HepG2 (cell line): ENCODE measurements around the gene REEP6. TPM values are rescaled to one million over a fixed set of nuclear protein-coding genes. Genes with fewer than 3 reads are reported as not detected.

Experiments used
- ATAC-seq: fragments of 200-7000 bp; cut with Tn5 transposase; 3 replicates; pipeline ENCODE4 v1.9.1; 2020; ENCODE audit warnings: mild to moderate bottlenecking, moderate library complexity
- BruUV-seq: library from RNA; stranded (reverse); fragments of 400-500 nt; replicated peaks from 2 replicates; lab custom pipeline; 2021; lab: Mats Ljungman, UMichigan
- CTCF ChIA-PET: fragments of 300-600 bp; formaldehyde crosslinking; extraction: SDS; loops from one replicate; lab custom pipeline; 2021; ENCODE audit warnings: low total read pairs, inconsistent platforms, low intra/inter-chr PET ratio; lab: Yijun Ruan, JAX
- POLR2A ChIA-PET: fragments of 350-600 bp; sonication (Branson Sonifier 250); formaldehyde crosslinking; loops from one replicate; lab custom pipeline; 2020; ENCODE audit warnings: antibody characterized with exemption, inconsistent platforms; lab: Yijun Ruan, JAX
- DNase-seq: peaks from one replicate; pipeline ENCODE4 v3.0.0-alpha.2; 2015; ENCODE audit warnings: low spot score
- FAIRE-seq: peaks from 3 replicates; lab custom pipeline; 2011; peaks lifted over from hg19 to GRCh38; lab: Jason Lieb, UNC
- H2AFZ ChIP-seq: one replicate; pipeline ENCODE4 v1.6.1; 2011; ENCODE audit warnings: low read length, inconsistent platforms
- H3K27ac ChIP-seq: fragments of 300-600 bp; 3 replicates; pipeline ENCODE4 v1.8.0; 2011; ENCODE audit warnings: mixed run types, mild to moderate bottlenecking, mixed read lengths, low read length, inconsistent platforms; ENCODE audit not compliant: insufficient read depth; ENCODE audit errors: extremely low read length
- H3K27me3 ChIP-seq, 2 experiments: fragments of 200-600 bp in 1 of 2; 2 replicates in 1 of 2; 3 replicates in 1 of 2; pipeline versions ENCODE4 v1.6.0 to v1.8.0; 2011; ENCODE audit warnings: low read length in 2 of 2, mild to moderate bottlenecking in 2 of 2, moderate library complexity in 2 of 2, inconsistent platforms in 1 of 2; ENCODE audit not compliant: insufficient read depth in 2 of 2, control insufficient read depth in 1 of 2
- H3K36me3 ChIP-seq, 2 experiments: fragments of 200-600 bp in 1 of 2; replicated peaks in 1 of 2; 2 replicates in 1 of 2; 3 replicates in 1 of 2; pipeline versions ENCODE4 v1.5.1 to v1.8.0; 2011; ENCODE audit warnings: low read length in 2 of 2, inconsistent platforms in 1 of 2; ENCODE audit not compliant: insufficient read depth in 2 of 2, control insufficient read depth in 1 of 2
- H3K4me1 ChIP-seq: 2 replicates; pipeline ENCODE4 v1.5.1; 2012; ENCODE audit warnings: low read length, inconsistent platforms; ENCODE audit not compliant: insufficient read depth
- H3K4me2 ChIP-seq: 2 replicates; pipeline ENCODE4 v1.6.0; 2011; ENCODE audit warnings: low read depth, low read length, inconsistent platforms
- H3K4me3 ChIP-seq, 3 experiments: fragments of 200-600 bp in 1 of 3; sonication (generic), shearing (Covaris generic) in 1 of 3; replicated peaks in 1 of 3; 2 replicates each; pipeline ENCODE4 v1.5.1; 2011 to 2016; ENCODE audit warnings: low read length in 3 of 3, inconsistent platforms in 2 of 3, low read depth in 2 of 3, mild to moderate bottlenecking in 2 of 3, control low read depth in 1 of 3, mixed read lengths in 1 of 3; ENCODE audit not compliant: insufficient read depth in 1 of 3
- H3K79me2 ChIP-seq: one replicate; pipeline ENCODE4 v1.6.1; 2011; ENCODE audit warnings: low read length, inconsistent platforms; ENCODE audit not compliant: insufficient read depth
- H3K9ac ChIP-seq: 2 replicates; pipeline ENCODE4 v1.6.0; 2011; ENCODE audit warnings: mild to moderate bottlenecking, low read depth, low read length, inconsistent platforms; ENCODE audit not compliant: insufficient read depth
- H3K9me3 ChIP-seq: 2 replicates; pipeline ENCODE4 v1.5.1; 2012; ENCODE audit warnings: mild to moderate bottlenecking, low read length
- H4K20me1 ChIP-seq: 2 replicates; pipeline ENCODE4 v1.6.0; 2011; ENCODE audit warnings: inconsistent platforms, mild to moderate bottlenecking, low read length, moderate library complexity; ENCODE audit not compliant: insufficient read depth
- AGO1 ChIP-seq: fragments of 200-400 bp; formaldehyde crosslinking; IDR thresholded peaks from 2 replicates; pipeline ENCODE4 v1.6.1; 2017; ENCODE audit warnings: mild to moderate bottlenecking, low read depth, low read length, moderate library complexity; ENCODE audit not compliant: poor library complexity, severe bottlenecking
- SRY ChIP-seq: sonication (generic); formaldehyde crosslinking; IDR thresholded peaks from 2 replicates; pipeline ENCODE4 v1.8.0; 2022; ENCODE audit warnings: mild to moderate bottlenecking, missing genetic modification reagents
- TGIF2 ChIP-seq: IDR thresholded peaks from 2 replicates; pipeline ENCODE4 v1.6.1; 2016; ENCODE audit warnings: control low read depth, missing compliant biosample characterization
- ZFP1 ChIP-seq: IDR thresholded peaks from 2 replicates; pipeline ENCODE4 v1.6.1; 2016
- WGBS: methylation state at CpG from one replicate; pipeline ENCODE4 v1.1.6; 2017; ENCODE audit warnings: low lambda C conversion rate; 5-methylcytosine and 5-hydroxymethylcytosine counted together
- in situ Hi-C: cut with HindIII; loops from 2 replicates; pipeline ENCODE4 v1.10.0; 2017; ENCODE audit warnings: low pct_unique_long_range_greater_than_20kb; ENCODE audit not compliant: extremely low pct_ligation_motif_present
- intact Hi-C: fragments of 100-400 bp; cut with micrococcal nuclease; formaldehyde crosslinking; loops from one replicate; pipeline ENCODE4 v1.10.0; 2022; ENCODE audit not compliant: unreplicated experiment
- polyA plus RNA-seq, 8 experiments: library from polyadenylated mRNA; depleted of rRNA in 3 of 8; stranded (reverse) in 7 of 8; unstranded in 1 of 8; fragments of >200 nt; fragmentation: Illumina TruSeq in 4 of 8; extraction: Trizol in 4 of 8; gene quantifications; 2 replicates each; pipeline versions ENCODE4 v1.2.1 to v1.2.3, GENCODE V29; 2011 to 2016; ENCODE audit warnings: low read depth in 4 of 8, missing spikeins in 1 of 8, mixed read lengths in 1 of 8; ENCODE audit not compliant: insufficient read depth in 1 of 8
- total RNA-seq, 5 experiments: library from RNA; depleted of rRNA; stranded (reverse); fragments of >200 nt; fragmentation: Illumina TruSeq; extraction: Trizol; gene quantifications; 2 replicates each; pipeline ENCODE4 v1.2.3, GENCODE V29; 2016; ENCODE audit warnings: low read depth in 1 of 5
- TF ChIP-seq, protein P1 (sequence below): sonication (generic); formaldehyde crosslinking; IDR thresholded peaks from 2 replicates; pipeline ENCODE4 v1.4.0; 2020; ENCODE audit warnings: missing genetic modification reagents
- TF ChIP-seq, protein P2 (sequence below): sonication (generic); formaldehyde crosslinking; IDR thresholded peaks from 2 replicates; pipeline ENCODE4 v1.5.1; 2020; ENCODE audit warnings: mild to moderate bottlenecking, missing genetic modification reagents, moderate library complexity

REEP6 gene
- total and polyA plus RNA-seq, 2 of the 13 experiments (the other 11 are each of a cell fraction or from before 2014, with no cell fraction given): 10.0 to 28.8 TPM

DNA sequence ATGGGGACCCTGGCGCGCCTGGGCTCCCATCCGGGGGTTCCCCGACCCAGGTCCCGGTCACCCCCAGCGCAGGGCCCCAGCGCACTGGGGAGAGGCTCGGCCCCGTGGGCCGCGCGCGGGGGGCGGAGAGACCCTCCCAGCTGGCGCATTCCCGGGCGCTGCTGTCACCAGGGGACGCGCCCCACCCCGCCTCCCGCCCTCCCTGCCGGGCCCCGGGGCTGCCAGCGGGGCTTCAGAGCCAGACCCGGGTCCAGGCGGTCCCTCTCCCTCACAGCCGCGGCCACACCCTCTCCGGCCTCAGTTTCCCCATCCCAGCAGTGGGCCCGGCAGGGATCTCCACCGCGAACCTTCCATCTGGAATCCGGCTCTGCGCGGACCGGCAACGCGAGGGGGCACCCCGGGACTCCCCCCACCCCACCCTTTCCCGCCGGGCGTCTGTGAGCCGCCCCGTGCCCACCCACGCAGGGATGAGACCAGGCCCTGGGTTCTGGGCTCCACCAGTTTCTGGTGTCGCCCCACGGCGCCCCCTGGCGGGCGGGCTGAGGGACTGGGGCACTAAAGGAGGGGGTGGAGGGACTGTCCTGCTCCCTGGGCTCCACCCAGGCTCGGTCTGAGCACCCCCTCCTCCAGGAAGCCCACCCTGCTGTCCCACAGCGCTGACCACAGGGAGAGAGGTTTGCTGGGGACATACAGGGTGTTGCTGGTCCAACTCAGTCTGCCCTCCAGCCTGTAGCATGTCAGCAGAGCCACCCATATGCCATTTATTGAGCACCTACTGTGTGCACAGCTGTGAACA is 22.7 kb downstream of the REEP6 start (continued):
- TF ChIP-seq, protein P1, sequence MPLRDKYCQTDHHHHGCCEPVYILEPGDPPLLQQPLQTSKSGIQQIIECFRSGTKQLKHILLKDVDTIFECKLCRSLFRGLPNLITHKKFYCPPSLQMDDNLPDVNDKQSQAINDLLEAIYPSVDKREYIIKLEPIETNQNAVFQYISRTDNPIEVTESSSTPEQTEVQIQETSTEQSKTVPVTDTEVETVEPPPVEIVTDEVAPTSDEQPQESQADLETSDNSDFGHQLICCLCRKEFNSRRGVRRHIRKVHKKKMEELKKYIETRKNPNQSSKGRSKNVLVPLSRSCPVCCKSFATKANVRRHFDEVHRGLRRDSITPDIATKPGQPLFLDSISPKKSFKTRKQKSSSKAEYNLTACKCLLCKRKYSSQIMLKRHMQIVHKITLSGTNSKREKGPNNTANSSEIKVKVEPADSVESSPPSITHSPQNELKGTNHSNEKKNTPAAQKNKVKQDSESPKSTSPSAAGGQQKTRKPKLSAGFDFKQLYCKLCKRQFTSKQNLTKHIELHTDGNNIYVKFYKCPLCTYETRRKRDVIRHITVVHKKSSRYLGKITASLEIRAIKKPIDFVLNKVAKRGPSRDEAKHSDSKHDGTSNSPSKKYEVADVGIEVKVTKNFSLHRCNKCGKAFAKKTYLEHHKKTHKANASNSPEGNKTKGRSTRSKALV (CRISPR knock-in tag): no peak
- TF ChIP-seq TGIF2 (CRISPR knock-in tag) (no peak), SRY (CRISPR knock-in tag) (no peak)
- TF ChIP-seq, protein P2, sequence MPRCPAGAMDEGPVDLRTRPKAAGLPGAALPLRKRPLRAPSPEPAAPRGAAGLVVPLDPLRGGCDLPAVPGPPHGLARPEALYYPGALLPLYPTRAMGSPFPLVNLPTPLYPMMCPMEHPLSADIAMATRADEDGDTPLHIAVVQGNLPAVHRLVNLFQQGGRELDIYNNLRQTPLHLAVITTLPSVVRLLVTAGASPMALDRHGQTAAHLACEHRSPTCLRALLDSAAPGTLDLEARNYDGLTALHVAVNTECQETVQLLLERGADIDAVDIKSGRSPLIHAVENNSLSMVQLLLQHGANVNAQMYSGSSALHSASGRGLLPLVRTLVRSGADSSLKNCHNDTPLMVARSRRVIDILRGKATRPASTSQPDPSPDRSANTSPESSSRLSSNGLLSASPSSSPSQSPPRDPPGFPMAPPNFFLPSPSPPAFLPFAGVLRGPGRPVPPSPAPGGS (CRISPR knock-in tag): no peak

DNA sequence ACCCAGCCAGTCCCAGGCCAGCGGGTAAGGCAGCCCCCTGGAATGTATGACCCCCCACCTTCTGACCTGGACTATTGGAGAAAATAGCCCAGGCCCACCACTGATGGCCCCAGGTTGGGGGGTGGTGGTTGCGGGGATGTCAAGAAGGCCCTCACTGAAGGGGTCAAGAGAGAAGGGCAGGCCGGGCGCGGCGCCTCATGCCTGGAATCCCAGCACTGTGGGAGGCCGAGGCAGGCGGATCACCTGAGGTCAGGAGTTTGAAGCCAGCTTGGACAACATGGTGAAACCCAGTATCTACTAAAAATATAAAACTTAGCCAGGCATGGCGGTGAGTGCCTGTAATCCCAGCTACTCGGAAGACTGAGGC is 23.3 kb downstream of the REEP6 start:
- TF ChIP-seq AGO1 (peak; percentile 4), ZFP1 (CRISPR knock-in tag) (no peak)
- TF ChIP-seq, all 625 proteins: peak for 1
- in situ Hi-C loops: loop anchor here (5.0 kb wide), 1 partner anchor 57 kb away; no protein-coding TSS in a partner anchor
- H2AFZ ChIP-seq: no peak overlapping the region
- H3K27me3 ChIP-seq: peaks cover 0 to 17% of the 10 kb centered on the region in 2 experiments; a peak in 3 of 5 replicates
- intact Hi-C loops: no loop called here
- 8% methylated on average over 9 of the region's 10 CpGs for WGBS
- H4K20me1 ChIP-seq: no peaks in the 10 kb centered on the region
- peaks cover 34% of the 10 kb centered on the region for H3K4me1 ChIP-seq
- CTCF ChIA-PET: interaction anchor here (2.0 to 2.1 kb wide), 2 partner anchors 11 to 69 kb away, joined by 5 to 8 read pairs; no protein-coding TSS in a partner anchor
- POLR2A ChIA-PET: no interaction called here
- H3K9ac ChIP-seq: no peak overlapping the region
- FAIRE-seq (no peak), ATAC-seq (no peak), DNase-seq (no peak)
- no peaks in the 10 kb centered on the region for H3K9me3 ChIP-seq
- BruUV-seq: no TSS peak
- no peaks in the 10 kb centered on the region for H3K79me2 ChIP-seq
- H3K36me3 ChIP-seq: no peaks in the 10 kb centered on the region
- no peak overlapping the region for H3K27ac ChIP-seq
- no peak overlapping the region for H3K4me2 ChIP-seq
- no peak overlapping the region for H3K4me3 ChIP-seq
